Measurements from ENCODE around the gene CTNS. TPM values are rescaled to one million over a fixed set of nuclear protein-coding genes. Genes with fewer than 3 reads are reported as not detected.
A peak's percentile ranks its signal among the peaks of the same experiment; 100 is the strongest.

The CTNS gene
- polyA plus RNA-seq, 4 donors = 5.4 to 19.7 (median 7.0) TPM

- no peaks in the 10 kb centered on the region for H3K27me3 ChIP-seq (ENCODE audit: control insufficient read depth in 3 of 3, insufficient read depth in 3 of 3, low read length in 3 of 3)
- 71 to 77% (median 74%) methylated on average over 22 of the region's 22 CpGs for WGBS, 3 donors
- H3K27ac ChIP-seq (ENCODE audit: low read depth in 1 of 3, low read length in 2 of 3) = peak overlapping the region in 1 of 3 donors; percentile 70
- H3K4me3 ChIP-seq (ENCODE audit: low read depth in 1 of 3, low read length in 3 of 3) = no peak overlapping the region
- no peak for DNase-seq
- H3K36me3 ChIP-seq (ENCODE audit: control insufficient read depth in 3 of 3, insufficient read depth in 2 of 3, low read depth in 1 of 3, low read length in 3 of 3) = peaks cover 3 to 80% (median 3%) of the 10 kb centered on the region in 3 donors
- H3K9me3 ChIP-seq (ENCODE audit: control insufficient read depth in 2 of 2, insufficient read depth in 1 of 2, low read depth in 1 of 2, low read length in 1 of 2) = no peaks in the 10 kb centered on the region
- no peak for FAIRE-seq
- peaks cover 0 to 9% (median 2%) of the 10 kb centered on the region in 3 donors for H3K4me1 ChIP-seq (ENCODE audit: control insufficient read depth in 3 of 3, insufficient read depth in 2 of 3, low read depth in 1 of 3, low read length in 2 of 3)
These were observed 22.4 kb downstream of the CTNS start for GRCh38 chr17:3658784-3659449.

- peaks cover 0 to 9% (median 2%) of the 10 kb centered on the region in 3 donors for H3K4me1 ChIP-seq (ENCODE audit: control insufficient read depth in 3 of 3, insufficient read depth in 2 of 3, low read depth in 1 of 3, low read length in 2 of 3)
- H3K27ac ChIP-seq (ENCODE audit: low read depth in 1 of 3, low read length in 2 of 3) = peak overlapping the region in 1 of 3 donors; percentile 70
- 46 to 64% (median 54%) methylated on average over 22 of the region's 22 CpGs for WGBS, 3 donors
- H3K36me3 ChIP-seq (ENCODE audit: control insufficient read depth in 3 of 3, insufficient read depth in 2 of 3, low read depth in 1 of 3, low read length in 3 of 3) = peaks cover 4 to 87% (median 9%) of the 10 kb centered on the region in 3 donors
- H3K27me3 ChIP-seq (ENCODE audit: control insufficient read depth in 3 of 3, insufficient read depth in 3 of 3, low read length in 3 of 3) = no peaks in the 10 kb centered on the region
- DNase-seq (peak in 1 of 2 donors; percentile 58), FAIRE-seq (no peak)
- H3K9me3 ChIP-seq (ENCODE audit: control insufficient read depth in 2 of 2, insufficient read depth in 1 of 2, low read depth in 1 of 2, low read length in 1 of 2) = no peaks in the 10 kb centered on the region
- no peak overlapping the region for H3K4me3 ChIP-seq (ENCODE audit: low read depth in 1 of 3, low read length in 3 of 3)
These were observed 23.1 kb downstream of the CTNS start for GRCh38 chr17:3659541-3660111.

- Histone ChIP-seq H3K27ac (ENCODE audit: low read depth in 1 of 3, low read length in 2 of 3) (peak overlapping the region in 1 of 3 donors; percentile 70), H3K4me1 (ENCODE audit: control insufficient read depth in 3 of 3, insufficient read depth in 2 of 3, low read depth in 1 of 3, low read length in 2 of 3) (peaks cover 0 to 9% (median 2%) of the 10 kb centered on the region in 3 donors), H3K36me3 (ENCODE audit: control insufficient read depth in 3 of 3, insufficient read depth in 2 of 3, low read depth in 1 of 3, low read length in 3 of 3) (peaks cover 6 to 84% (median 9%) of the 10 kb centered on the region in 3 donors), H3K9me3 (ENCODE audit: control insufficient read depth in 2 of 2, insufficient read depth in 1 of 2, low read depth in 1 of 2, low read length in 1 of 2) (no peaks in the 10 kb centered on the region), H3K27me3 (ENCODE audit: control insufficient read depth in 3 of 3, insufficient read depth in 3 of 3, low read length in 3 of 3) (no peaks in the 10 kb centered on the region), H3K4me3 (ENCODE audit: low read depth in 1 of 3, low read length in 3 of 3) (no peak overlapping the region)
- FAIRE-seq = no peak
- no peak for DNase-seq
- WGBS, 3 donors = 78 to 89% (median 87%) methylated on average over 22 to 23 of the region's 23 CpGs
These were observed 23.8 kb downstream of the CTNS start for GRCh38 chr17:3660311-3660891.

- no peak overlapping the region for H3K27ac ChIP-seq (ENCODE audit: low read depth in 1 of 3, low read length in 2 of 3)
- no peaks in the 10 kb centered on the region for H3K9me3 ChIP-seq (ENCODE audit: control insufficient read depth in 2 of 2, insufficient read depth in 1 of 2, low read depth in 1 of 2, low read length in 1 of 2)
- no peaks in the 10 kb centered on the region for H3K27me3 ChIP-seq (ENCODE audit: control insufficient read depth in 3 of 3, insufficient read depth in 3 of 3, low read length in 3 of 3)
- no peak overlapping the region for H3K4me3 ChIP-seq (ENCODE audit: low read depth in 1 of 3, low read length in 3 of 3)
- DNase-seq = no peak
- no peak for FAIRE-seq
- peaks cover 6 to 76% (median 9%) of the 10 kb centered on the region in 3 donors for H3K36me3 ChIP-seq (ENCODE audit: control insufficient read depth in 3 of 3, insufficient read depth in 2 of 3, low read depth in 1 of 3, low read length in 3 of 3)
- H3K4me1 ChIP-seq (ENCODE audit: control insufficient read depth in 3 of 3, insufficient read depth in 2 of 3, low read depth in 1 of 3, low read length in 2 of 3) = peaks cover 0 to 13% (median 4%) of the 10 kb centered on the region in 3 donors
- 89 to 93% (median 93%) methylated on average over 33 of the region's 33 CpGs for WGBS, 3 donors
These were observed 26.8 kb downstream of the CTNS start for GRCh38 chr17:3663102-3664011.

GRCh38 chr17:3665834-3666233 is 29.3 kb downstream of the CTNS start:
- WGBS, 3 donors = 76 to 90% (median 87%) methylated on average over 5 of the region's 5 CpGs
- H3K27me3 ChIP-seq (ENCODE audit: control insufficient read depth in 3 of 3, insufficient read depth in 3 of 3, low read length in 3 of 3) = no peaks in the 10 kb centered on the region
- no peak overlapping the region for H3K27ac ChIP-seq (ENCODE audit: low read depth in 1 of 3, low read length in 2 of 3)
- peaks cover 0 to 14% (median 5%) of the 10 kb centered on the region in 3 donors for H3K4me1 ChIP-seq (ENCODE audit: control insufficient read depth in 3 of 3, insufficient read depth in 2 of 3, low read depth in 1 of 3, low read length in 2 of 3)
- H3K36me3 ChIP-seq (ENCODE audit: control insufficient read depth in 3 of 3, insufficient read depth in 2 of 3, low read depth in 1 of 3, low read length in 3 of 3) = peaks cover 6 to 55% (median 9%) of the 10 kb centered on the region in 3 donors
- H3K4me3 ChIP-seq (ENCODE audit: low read depth in 1 of 3, low read length in 3 of 3) = no peak overlapping the region
- FAIRE-seq (no peak), DNase-seq (no peak)
- no peaks in the 10 kb centered on the region for H3K9me3 ChIP-seq (ENCODE audit: control insufficient read depth in 2 of 2, insufficient read depth in 1 of 2, low read depth in 1 of 2, low read length in 1 of 2)

- Histone ChIP-seq H3K27ac (ENCODE audit: low read depth in 1 of 3, low read length in 2 of 3) (peak overlapping the region in 1 of 3 donors; percentile 100), H3K4me1 (ENCODE audit: control insufficient read depth in 3 of 3, insufficient read depth in 2 of 3, low read depth in 1 of 3, low read length in 2 of 3) (peaks cover 0 to 14% (median 5%) of the 10 kb centered on the region in 3 donors), H3K9me3 (ENCODE audit: control insufficient read depth in 2 of 2, insufficient read depth in 1 of 2, low read depth in 1 of 2, low read length in 1 of 2) (no peaks in the 10 kb centered on the region), H3K36me3 (ENCODE audit: control insufficient read depth in 3 of 3, insufficient read depth in 2 of 3, low read depth in 1 of 3, low read length in 3 of 3) (peaks cover 6 to 53% (median 9%) of the 10 kb centered on the region in 3 donors), H3K27me3 (ENCODE audit: control insufficient read depth in 3 of 3, insufficient read depth in 3 of 3, low read length in 3 of 3) (no peaks in the 10 kb centered on the region), H3K4me3 (ENCODE audit: low read depth in 1 of 3, low read length in 3 of 3) (peak overlapping the region in 1 of 3 donors; percentile 27)
- FAIRE-seq = no peak
- WGBS, 3 donors = 73 to 90% (median 84%) methylated on average over 6 of the region's 6 CpGs
- DNase-seq = no peak
These were observed 30.0 kb downstream of the CTNS start for GRCh38 chr17:3666516-3666915.

GRCh38 chr17:3667366-3668278 is 31.1 kb downstream of the CTNS start:
- DNase-seq (peak; percentile 92 to 96), FAIRE-seq (no peak)
- Histone ChIP-seq H3K27me3 (ENCODE audit: control insufficient read depth in 3 of 3, insufficient read depth in 3 of 3, low read length in 3 of 3) (no peaks in the 10 kb centered on the region), H3K4me3 (ENCODE audit: low read depth in 1 of 3, low read length in 3 of 3) (peak overlapping the region; percentile 74 to 99 (median 81)), H3K27ac (ENCODE audit: low read depth in 1 of 3, low read length in 2 of 3) (peak overlapping the region; percentile 93 to 100 (median 99)), H3K4me1 (ENCODE audit: control insufficient read depth in 3 of 3, insufficient read depth in 2 of 3, low read depth in 1 of 3, low read length in 2 of 3) (peaks cover 0 to 14% (median 5%) of the 10 kb centered on the region in 3 donors), H3K9me3 (ENCODE audit: control insufficient read depth in 2 of 2, insufficient read depth in 1 of 2, low read depth in 1 of 2, low read length in 1 of 2) (no peaks in the 10 kb centered on the region), H3K36me3 (ENCODE audit: control insufficient read depth in 3 of 3, insufficient read depth in 2 of 3, low read depth in 1 of 3, low read length in 3 of 3) (peaks cover 3 to 51% (median 9%) of the 10 kb centered on the region in 3 donors)
- 3 to 8% (median 5%) methylated on average over 35 to 39 of the region's 39 CpGs for WGBS, 3 donors
